NCI-H2227 (cell line): Measurements from ENCODE around the gene DRICH1.
"Not testable (repeated sequence)": the region's sequence is repeated elsewhere in the genome, so short reads cannot be mapped to it uniquely, and the experiment has no call there.

Experiments
- DNase-seq: peaks from one replicate; lab custom pipeline; 2025; ENCODE audit not compliant: unreplicated experiment; lab: John Stamatoyannopoulos, UW

DRICH1 gene

DNA sequence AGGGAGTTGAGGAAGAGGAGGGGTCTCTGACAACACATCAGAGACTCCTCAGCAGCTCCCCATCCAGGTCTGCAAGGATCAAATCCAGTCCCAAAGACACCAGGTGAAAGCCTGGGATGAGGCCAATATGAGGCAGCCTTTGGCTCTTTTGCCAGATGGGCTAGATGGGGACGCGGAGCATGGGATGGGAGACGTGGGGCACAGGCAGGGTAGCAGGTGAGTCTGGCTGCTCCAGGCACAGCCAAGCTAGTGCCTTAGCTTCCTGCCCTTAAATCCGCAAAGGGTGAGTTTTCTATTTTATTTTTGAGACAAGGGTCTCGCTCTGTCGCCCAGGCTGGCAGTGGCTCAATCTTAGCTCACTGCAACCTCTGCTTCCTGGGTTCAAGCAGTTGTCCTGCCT lies 19.6 kb upstream of the DRICH1 start:
- no peak for DNase-seq

DNA sequence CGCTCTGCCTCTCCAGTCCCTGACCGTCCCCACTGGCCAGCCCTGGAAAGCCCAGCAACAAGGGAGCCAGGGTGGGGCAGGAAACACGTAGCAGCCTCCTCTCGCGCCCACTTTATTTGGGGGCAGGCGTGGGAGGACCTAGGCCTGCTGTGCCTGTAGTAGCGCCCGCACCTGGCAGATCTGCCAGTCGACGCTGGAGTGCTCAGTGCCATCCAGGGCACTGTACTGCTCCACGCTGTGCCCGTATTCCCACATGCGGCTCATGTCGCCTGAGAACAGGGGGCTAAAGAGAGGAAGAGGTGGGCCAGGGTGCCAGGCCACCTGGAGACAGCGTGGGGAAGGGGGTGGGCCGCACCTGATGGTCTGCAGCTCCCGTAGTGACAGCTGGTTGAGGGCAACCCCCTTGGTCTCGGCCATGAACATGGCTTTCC lies 17.0 kb upstream of the DRICH1 start:
- DNase-seq: no peak

DNA sequence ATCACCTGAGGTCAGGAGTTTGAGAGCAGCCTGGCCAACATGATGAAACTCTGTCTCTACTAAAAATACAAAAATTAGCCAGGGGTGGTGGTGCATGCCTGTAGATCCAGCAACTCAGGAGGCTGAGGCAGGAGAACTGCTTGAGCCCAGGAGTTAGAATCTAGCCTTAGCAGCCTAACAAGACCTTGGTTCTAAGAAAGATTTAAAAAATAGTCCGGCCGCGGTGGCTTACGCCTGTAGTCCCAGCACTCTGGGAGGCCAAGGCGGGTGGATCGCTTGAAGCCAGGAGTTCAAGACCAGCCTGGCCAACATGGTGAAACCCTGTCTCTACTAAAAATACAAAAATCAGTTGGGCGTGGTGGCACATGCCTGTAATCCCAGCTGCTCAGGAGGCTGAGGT lies 14.4 kb upstream of the DRICH1 start:
- DNase-seq: not testable (repeated sequence)

DNA sequence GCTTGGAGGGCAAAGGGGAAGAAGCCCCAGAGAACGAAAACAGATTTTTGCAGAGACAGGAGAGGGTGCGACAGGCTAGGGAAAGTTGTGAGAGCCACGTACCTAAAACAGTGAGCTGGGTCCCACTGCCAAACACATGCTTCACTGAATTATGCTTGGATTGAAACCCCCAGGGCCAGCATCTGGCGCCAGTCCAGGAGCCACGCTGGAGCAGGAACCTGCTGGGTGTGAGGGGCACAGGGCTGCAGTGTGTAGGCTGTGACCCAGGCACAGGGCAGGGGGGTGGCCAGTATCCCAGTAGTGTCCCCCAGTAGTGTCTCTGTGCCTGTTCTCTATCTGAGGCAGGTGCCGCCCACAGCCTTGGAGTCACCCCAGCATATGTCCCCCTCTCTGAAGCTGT lies 8.1 kb upstream of the DRICH1 start:
- DNase-seq: not testable (repeated sequence)

DNA sequence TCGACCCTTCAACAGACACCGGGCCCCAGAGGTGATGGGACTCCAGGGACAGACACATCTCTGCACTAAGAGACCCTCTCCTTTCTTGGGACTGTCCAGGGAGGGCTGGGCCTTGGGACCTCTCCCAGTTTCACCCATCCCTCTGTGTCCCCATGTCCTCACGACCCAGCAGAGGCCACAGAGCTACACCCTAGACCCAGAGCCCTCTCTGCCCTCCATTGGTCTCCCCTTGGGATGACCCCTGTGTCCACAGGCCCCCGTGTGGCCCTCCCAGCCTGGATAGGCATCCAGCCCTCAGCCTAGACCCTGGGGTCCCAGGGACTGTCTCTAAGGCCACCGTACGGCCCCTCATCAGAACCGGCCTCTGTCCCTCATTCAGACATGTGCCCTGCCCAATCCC lies 7.5 kb upstream of the DRICH1 start:
- DNase-seq: no peak

DNA sequence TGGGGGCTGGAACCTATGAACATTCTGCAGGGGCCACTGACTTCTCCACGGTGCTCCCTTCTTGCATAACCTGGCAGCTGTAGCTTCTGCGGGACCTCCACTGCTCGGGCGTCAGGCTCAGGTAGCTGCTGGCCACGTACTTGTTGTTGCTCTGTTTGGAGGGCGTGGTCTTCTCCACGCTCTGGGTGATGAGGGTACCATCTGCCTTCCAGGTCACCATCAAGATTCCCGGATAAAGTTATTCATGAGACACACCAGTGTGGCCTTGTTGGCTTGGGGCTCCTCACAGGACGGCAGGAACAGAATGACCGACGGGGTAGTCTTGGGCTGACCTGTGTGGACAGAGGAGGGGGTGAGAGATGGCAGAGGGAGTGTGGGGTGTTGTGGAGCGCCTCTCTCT lies 6.5 kb upstream of the DRICH1 start:
- no peak for DNase-seq

DNA sequence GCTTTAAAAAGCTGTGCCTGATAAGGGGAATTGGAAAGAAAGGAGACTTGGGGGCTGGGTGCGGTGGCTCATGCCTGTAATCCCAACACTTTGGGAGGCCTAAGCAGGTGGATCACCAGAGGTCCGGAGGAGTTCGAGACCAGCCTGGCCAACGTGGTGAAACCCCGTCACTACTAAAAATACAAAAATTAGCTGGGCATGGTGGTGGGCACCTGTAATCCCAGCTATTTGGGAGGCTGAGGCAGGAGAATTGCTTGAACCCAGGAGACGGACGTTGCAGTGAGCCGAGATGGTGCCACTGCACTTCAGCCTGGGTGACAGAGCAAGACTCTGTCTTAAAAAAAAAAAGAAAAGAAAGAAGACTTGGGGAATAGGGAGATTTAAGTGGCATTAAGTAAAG lies 3.2 kb upstream of the DRICH1 start:
- DNase-seq: not testable (repeated sequence)

DNA sequence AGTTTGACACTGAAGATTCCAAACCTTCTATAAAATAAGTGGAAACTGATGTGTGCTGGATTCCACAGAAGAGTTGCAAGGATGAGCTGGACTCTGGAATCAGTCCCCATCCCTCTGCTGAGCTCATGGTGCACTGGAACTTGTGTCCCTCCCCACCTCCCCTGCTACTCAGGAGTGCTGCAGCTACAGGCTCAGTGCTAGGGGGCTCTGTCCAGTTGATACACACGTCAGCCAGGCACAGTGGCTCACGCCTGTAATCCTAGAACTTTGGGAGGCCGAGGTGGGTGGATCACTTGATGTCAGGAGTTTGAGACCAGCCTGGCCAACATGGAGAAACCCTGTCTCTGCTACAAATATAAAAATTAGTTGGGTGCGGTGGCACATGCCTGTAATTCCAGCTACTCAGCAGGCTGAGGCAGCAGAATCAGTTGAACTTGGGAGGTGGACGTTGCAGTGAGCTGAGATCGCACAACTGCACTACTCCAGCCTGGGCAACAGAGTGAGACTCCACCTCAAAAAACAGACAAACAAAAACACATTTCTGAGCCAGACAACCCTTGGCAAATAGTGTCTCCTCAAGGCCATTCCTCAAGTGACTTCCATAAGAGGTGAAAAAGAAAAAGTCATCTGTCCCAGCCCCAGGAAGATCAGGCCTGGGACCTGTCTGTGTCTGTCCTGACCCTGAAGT lies 3.9 kb downstream of the DRICH1 start:
- DNase-seq: not testable (repeated sequence)

DNA sequence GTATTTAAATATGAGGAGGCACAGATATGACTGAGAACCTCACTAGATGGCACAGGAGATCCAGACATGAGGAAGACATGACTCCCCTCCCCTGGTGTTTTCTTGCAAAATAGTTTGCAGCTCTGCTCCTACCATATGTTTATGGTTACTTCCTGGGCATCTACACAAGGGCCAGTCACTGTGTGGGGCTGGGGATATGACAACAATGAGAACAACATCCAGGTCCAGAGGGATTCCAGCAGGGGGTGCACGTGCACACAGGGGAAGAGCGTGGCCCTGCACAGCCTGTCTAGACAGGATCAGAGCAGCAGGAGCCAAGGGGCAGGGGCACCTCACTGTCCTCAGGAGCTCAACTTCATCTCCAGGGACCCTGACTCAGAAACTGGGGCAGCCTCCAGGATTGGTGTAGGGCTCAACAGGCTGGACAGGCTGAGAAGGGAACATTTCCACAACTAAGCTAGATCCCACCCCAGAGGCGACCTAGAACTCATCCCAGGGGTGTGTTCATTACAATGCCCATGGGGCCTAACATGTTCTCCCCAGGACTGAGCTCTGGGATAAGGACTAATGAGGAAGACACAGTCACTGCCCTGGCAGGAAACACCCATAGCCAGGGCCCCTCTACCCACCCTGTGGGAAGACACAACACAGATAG lies 4.6 kb downstream of the DRICH1 start:
- DNase-seq: not testable (repeated sequence)

DNA sequence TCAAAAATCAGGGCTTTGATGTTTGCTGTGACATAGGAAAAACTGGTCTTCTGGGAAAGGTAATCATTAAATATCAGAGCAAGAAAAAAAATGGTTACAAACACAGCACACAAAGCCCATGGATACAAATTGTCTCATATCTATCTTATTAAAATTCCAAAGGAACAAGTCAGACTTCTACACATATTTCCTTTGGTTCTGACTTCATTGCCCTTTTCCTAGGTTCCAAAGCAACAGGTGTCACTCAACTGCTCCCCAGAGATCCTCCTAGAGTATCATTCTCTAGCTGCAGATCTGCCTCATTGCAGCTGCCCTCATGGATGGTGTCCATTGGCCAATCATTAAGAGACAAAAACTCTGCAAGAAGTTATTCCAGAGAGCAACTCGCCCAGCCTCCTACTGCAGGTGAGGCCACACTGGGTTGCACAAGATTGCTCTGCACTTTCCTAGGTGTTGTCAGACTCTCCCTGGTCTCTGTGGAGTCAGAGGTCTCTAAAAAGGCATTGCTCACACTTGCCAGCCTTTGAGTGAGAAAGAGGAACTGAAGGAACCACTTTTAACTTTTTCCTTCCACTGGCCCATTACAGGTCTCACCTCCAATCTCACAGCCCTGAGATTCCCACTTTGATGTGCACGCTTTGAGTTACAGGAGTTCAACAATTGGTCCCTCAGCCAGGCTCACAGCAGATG lies 5.7 kb downstream of the DRICH1 start:
- no peak for DNase-seq

DNA sequence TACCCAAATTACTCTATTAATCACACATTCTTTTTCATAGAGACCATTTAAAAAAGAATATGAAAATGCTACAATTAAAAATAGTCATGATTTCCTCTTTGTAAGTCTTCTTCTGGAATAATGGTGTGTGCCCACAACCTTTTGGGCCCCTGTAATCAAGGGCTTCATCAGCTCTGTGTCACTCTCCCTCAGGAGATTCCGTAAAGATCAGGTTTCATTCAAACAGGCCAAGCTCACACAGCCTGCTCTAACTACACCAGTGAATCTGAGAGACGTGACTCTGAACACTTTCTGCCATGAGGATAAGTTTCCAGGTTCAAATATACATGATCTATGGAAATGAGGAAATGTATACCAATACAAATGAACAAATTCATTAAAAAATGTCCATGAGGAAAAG lies 9.5 kb downstream of the DRICH1 start:
- no peak for DNase-seq

DNA sequence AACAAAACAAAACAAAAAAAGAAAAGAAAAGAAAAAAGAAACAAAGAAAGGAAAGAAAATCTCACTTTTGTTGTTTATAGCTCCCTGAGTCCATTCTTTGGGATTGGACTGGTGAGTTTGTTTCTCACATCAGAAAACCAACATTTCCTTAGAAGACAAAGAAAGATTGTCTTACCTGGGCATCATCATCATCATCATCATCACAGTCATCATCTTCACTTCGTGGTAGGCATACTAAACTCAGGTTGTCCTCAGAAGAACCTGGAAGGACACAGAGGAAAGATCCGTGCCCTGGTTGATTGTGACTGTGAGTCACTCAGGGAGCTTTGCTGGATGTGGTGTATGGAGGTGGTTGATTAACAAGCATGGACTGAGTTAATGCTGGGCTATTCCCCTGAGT lies 10.2 kb downstream of the DRICH1 start:
- not testable (repeated sequence) for DNase-seq

DNA sequence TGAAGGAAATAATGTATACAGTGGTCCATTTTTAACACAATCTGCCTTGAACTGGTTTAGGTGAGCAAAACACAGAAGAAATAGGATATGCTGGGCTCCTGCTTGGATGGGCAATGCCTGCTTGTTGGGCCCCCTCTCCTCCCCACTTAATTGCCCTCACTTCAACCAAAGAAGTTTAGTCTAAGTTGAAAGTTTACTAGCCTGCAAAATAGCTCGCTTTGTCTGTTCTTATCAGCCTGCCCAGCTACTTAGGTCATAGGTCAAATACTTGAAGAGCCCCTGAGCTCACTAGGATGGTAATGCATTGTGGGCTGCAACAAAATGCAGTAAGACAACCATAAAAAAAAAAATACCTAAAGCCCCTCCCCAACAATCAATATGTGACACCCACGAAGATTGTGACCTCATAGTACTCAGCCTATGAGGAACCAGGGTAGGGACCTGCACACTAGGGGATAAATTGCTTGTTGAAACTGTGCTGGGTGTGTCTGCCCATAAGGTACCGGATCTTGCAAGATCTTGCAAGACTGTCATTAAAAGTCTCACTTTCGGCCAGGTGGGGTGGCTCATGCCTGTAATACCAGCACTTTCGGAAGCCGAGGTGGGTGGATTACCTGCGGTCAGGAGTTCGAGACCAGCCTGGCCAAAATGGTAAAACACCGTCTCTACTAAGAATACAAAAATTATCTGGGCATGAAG lies 10.9 kb downstream of the DRICH1 start:
- DNase-seq: no peak

DNA sequence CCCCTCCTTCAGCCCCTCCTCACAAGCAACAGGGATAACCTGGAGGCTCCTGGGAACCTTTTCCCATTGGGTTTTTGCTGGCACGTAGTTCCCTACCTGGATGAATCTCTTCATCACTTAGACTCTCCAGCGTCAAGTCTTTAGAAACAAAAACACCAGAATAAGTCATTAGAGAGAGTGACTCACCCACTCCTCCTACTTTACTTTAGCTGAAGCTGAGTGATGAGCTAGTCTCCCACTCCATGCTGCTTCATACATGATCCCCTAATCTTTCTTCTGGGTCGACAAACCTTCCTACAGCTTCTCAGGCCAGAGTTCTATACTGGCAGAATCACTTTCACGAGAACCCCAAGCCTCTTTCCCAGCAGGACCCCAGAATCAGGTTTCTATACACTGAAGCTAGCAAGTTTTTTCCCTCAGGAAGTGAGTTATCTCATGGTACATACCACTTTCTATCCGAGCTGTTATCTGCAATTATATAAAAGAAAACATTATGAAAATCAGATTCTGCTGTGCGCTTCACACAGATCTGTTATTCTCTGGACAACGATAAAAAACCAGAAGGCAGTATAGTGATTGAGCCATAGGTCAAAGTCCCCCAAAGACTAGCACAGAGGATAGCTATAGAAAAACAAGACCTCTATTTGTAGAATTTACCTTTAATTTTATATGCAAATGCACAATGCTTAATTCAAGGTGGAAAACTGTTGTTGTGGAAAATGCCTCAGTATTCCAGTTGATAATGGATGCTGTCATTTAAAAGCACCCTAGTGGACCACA lies 18.7 kb downstream of the DRICH1 start:
- DNase-seq: no peak

DNA sequence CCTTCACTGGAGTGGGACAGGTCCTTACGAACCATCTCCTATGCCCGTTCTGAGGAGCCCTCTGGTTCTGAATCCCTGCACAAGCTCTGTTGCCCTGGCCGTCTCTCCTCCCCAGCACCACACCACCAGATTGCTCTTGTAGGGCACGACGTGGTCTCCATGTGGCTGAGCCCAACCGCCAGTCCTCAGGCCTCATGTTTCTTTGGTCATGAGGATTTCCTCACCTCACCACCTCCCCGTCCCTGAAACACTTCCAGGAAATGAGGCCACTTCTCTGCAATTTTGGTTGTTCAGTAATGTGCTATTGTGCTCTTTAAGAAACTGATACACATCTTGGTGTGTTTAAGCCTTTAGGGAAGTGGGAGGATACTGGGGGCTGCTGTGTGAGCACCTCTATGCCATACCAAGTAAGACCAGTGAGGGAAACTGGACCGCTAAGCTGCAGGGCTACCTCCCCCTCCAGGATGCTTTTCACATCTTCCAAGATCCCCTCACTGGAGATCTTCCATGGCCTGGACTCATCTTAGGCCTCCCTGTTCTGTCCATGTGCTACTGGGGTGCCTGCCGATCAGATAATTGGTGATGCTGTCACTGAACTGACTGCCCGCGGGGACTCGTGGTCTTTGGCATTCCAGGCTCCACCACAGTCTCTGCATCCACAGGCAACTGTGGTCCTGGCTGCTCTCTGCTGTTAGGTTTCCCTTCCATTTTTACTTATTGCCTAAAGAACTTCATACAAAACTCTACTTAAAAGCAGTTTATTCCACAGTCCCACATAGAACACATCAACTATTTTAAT lies 21.9 kb downstream of the DRICH1 start:
- DNase-seq: no peak

DNA sequence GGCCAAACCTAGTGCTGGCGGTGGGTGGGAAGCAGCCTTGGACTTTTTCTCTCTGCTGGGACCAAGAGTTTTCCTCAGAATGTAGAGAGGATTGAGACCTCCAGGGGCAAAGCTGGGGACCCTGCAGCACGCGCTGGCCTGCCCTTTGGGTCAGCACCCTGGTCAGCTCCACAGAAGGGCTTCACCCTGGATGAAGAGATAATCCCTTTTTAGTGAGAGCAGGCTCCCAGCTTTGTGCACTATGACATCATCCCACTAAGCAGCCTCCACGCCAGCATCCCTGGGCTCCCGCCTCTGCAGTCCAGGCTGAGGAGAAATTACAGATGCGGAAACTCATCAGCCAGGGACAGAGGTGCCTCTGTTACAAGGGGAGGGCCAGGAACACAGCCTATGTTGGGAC lies 23.5 kb downstream of the DRICH1 start:
- no peak for DNase-seq

DNA sequence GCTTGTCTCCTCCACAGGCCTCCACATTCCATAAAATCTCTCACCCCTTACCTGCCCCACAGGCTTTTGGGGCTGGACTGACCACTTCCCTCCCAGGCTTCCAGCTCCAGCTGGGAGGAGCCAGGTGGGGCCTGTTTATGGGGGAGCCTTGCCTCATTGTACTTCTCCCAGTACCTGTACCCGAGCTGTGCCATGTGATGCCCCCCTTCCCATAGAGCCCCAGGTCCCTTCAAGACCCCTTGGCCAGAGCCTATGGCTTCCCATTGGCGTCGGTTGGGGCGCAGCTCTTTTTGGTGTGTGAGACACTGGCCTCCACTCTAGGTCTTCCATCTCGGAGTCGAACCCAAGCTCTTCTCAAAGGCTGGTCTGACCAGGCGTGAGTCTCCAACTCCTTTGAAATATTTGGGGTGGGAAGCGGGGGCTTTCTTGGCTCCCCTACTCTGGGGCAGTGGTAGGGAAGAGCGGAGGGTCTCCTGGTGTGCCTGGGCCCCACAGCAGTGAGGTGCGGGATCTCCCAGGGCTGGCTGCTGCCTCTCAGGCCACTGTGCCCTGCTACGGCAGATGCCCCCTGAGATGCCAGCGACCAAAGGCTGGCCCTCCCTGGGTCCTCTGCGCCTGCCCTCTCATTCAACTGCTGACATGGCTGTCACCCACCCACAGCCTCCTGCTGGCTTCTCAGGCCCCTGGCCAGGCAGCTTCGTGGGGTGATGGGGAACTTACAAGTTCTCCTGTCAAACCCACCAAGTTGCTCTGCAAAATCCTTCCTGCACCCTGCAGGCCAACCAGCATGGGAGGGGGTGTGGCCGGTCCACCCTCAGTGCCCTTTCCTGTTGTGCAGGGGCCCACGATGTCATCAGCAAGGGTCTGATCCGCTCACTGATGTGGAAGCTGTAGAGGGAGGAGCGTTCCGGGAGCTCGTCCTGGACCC lies 25.7 kb downstream of the DRICH1 start:
- DNase-seq: no peak

DNA sequence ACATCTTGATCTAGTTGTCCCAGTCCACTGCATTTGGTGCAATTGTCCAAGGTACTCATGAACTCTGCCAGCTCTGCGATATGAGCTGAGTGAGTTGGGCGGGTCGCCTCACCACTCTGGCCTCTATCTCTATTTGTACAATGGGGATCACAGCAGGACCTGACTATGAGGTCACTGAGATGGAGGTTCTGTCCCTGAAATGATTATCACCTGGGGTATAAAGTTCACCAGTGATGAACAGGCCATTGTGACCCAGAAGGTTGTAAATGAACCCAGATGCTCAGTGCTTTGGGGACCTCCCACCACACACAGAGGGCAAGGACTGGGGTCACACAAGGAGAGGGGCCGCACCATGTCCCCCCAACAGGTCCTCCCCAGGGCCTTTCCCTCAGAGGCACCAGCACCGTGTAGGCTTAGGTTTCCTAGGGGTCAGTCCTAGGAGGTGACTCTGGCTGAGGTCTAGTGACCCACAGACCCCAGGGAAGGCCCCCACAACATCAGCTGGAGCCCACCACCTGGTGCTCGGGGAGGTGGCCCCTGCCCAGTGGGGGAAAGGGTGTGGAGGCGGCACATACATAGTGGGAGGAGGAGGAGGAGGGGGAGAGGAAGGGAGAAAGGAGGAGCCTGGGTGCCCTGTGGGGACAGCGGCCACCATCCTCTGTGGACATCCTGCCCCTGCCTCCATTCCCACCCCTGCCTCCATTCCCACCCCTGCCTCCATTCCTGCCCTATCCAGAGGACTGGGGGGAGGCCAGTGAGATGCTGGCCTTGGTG lies 27.0 kb downstream of the DRICH1 start:
- DNase-seq: no peak
